ENCODE measurements around the gene KIF17. TPM values are rescaled to one million over a fixed set of nuclear protein-coding genes. Genes with fewer than 3 reads are reported as not detected.

Gene KIF17
- total RNA-seq, 1 donor, result 2.2 TPM

DNA sequence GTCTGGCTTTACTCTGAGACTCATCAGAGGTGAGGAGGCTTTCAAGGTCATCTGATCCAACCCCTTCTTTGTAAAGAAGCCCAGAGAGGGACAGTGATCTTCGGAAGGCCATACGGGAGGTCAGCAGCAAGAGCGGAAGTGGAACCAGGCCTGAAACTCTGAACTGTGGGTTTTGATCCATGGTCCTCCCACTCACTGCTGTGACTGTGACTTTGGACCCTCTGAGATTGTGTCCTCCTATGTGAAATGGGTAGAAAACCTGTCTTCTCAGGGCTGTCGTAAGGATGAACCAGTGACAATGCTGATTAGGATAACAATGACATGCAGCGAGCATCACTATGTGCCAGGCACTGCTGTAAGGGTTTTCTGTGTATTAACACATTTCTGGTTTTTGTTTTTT lies 46.9 kb downstream of the KIF17 start:
- TF ChIP-seq CTCF (IDR thresholded peaks at IDR 0.05; ENCODE audit: insufficient read depth, low read depth, low read length), result no peak

DNA sequence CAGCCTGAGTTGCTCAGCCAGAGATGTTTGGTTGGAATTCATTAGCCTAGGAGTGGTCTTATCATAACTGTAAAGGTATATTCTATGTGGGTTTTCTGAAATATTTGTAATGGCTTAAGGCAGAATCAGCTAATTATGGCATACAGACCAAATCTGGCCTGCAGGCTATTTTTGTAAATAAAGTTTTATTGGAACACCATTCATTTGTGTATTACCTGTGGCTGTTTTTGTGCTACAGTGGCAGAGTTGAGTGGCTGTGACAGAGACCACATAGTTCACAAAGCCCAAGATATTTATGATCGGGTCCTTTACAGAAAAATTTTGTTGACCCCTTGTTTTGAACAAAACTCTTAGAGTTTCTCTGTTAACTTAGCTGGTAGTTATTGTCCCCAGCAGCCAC lies 49.2 kb downstream of the KIF17 start:
- no peak overlapping the region for H3K4me3 ChIP-seq (ENCODE audit: low read depth, low read length)
- no peak for DNase-seq (ENCODE audit: low read depth)
- TF ChIP-seq CTCF (IDR thresholded peaks at IDR 0.05; ENCODE audit: insufficient read depth, low read depth, low read length), result no peak

More for the DNA sequence above, 46.9 kb downstream of the KIF17 start:
- H3K4me3 ChIP-seq (ENCODE audit: low read depth, low read length), result no peak overlapping the region
- no peak for DNase-seq (ENCODE audit: low read depth)

GRCh38 chr1:20666804-20667203 lies 51.0 kb downstream of the KIF17 start:
- TF ChIP-seq CTCF (IDR thresholded peaks at IDR 0.05; ENCODE audit: insufficient read depth, low read depth, low read length), result no peak
- H3K4me3 ChIP-seq (ENCODE audit: low read depth, low read length), result no peak overlapping the region
- no peak for DNase-seq (ENCODE audit: low read depth)

DNA sequence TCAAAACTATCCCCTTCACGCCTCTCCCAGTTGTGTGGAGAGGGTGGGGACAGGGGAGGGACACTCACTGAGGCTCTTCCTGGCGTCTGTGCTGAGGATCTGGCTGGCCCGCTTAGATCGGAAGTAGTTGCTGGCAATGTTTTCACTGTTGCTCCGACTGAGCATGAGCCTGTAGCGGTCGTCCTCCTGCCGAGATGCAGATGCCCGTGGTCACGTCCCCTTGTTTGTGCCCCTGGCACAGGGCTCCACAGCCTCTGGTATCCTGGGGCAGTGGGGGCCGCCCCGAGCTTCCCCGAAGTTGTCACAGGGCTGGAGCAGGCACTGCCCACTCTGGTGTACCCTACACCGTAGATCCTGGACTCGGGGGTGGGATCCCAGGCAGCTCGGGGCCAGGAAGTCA lies 51.7 kb downstream of the KIF17 start:
- DNase-seq (ENCODE audit: low read depth), result no peak
- no peak overlapping the region for H3K4me3 ChIP-seq (ENCODE audit: low read depth, low read length)
- TF ChIP-seq CTCF (IDR thresholded peaks at IDR 0.05; ENCODE audit: insufficient read depth, low read depth, low read length), result no peak

- peak; percentile 19 for DNase-seq (ENCODE audit: low read depth)
- no peak for TF ChIP-seq CTCF (IDR thresholded peaks at IDR 0.05; ENCODE audit: insufficient read depth, low read depth, low read length)
Measured at GRCh38 chr1:20665726-20666125, 52.1 kb downstream of the KIF17 start.

DNA sequence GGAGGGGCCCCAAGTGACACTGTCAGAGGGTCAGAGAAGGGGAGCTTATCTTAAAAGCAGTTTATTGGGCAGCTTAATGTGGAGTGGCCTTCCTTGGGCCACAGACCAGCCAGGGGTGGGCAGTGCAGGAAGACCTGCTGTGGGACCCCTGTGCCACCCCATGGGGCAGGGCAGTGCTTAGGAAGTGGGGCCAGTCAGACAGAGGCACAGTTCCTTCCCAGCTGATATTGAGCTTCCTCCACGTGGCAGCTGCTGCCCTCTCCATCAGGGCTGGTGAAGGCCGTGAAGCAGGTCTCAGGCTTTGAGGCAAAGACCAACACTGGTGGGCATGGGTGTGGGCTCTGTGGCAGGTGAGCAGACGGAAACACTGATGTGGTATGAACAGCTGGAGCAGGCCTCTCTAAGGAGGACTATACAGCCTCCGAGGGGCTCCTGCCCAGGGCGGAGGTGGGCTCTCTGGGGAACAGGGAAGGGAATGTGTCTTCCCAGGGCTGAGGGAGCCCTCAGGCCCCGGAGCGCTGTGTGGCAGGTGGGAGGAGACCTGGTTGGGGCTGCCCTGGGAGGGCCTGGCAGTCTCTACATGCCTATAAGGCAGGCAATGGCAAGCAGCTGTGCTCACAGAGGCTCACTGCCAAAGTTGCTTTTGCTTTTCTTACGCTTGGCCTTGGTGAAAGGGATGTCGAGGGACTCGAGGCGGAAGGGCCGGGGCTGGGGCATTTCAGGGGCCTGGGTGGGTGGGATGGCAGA lies 53.7 kb downstream of the KIF17 start:
- no peak for DNase-seq (ENCODE audit: low read depth)
- H3K4me3 ChIP-seq (ENCODE audit: low read depth, low read length), result no peak overlapping the region
- TF ChIP-seq CTCF (IDR thresholded peaks at IDR 0.05; ENCODE audit: insufficient read depth, low read depth, low read length), result no peak

More at GRCh38 chr1:20665726-20666125, 52.1 kb downstream of the KIF17 start:
- H3K4me3 ChIP-seq (ENCODE audit: low read depth, low read length), result no peak overlapping the region

DNA sequence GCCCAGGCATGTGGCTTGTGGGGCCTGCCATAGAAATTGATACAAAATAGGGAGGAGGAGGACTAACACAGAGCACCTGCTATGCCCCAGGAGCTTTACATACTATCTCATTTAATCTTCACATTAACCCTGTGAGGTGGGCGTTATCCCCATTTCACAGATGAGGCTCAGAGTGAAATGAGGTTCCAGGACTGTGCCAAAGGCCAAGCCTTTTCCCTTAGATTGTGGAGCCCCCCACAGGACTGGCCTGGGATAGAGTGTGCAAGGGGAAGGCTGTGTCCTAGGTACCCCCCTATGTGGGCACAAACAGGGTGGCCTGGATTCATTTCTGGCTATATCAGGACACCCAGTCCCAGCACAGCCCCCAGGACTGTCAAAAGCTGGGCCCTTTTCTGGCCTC lies 54.4 kb downstream of the KIF17 start:
- no peak for TF ChIP-seq CTCF (IDR thresholded peaks at IDR 0.05; ENCODE audit: insufficient read depth, low read depth, low read length)

More for the DNA sequence above, 54.4 kb downstream of the KIF17 start:
- no peak overlapping the region for H3K4me3 ChIP-seq (ENCODE audit: low read depth, low read length)
- DNase-seq (ENCODE audit: low read depth), result no peak
